Thyroid gland (tissue), 4 donors: Measurements from ENCODE around the gene FSD1L.

Experiments used
- POLR2A ChIP-seq, 2 donors: fragments of 450-650 bp; IDR thresholded peaks; one replicate each; pipeline ENCODE4 v1.6.1; 2017; ENCODE audit warnings: antibody characterized with exemption in 2 of 2, mild to moderate bottlenecking in 2 of 2, moderate library complexity in 1 of 2
- TF ChIP-seq, protein P1 (sequence below), 6 experiments: fragments of 200-600 bp in 3 of 6; fragments of 450-650 bp in 3 of 6; sonication (generic) in 3 of 6; IDR thresholded peaks; one replicate each; pipeline ENCODE4 v1.5.1; 2016 to 2019; ENCODE audit warnings: antibody characterized with exemption in 6 of 6, mild to moderate bottlenecking in 2 of 6, inconsistent platforms in 1 of 6, moderate library complexity in 1 of 6

DNA sequence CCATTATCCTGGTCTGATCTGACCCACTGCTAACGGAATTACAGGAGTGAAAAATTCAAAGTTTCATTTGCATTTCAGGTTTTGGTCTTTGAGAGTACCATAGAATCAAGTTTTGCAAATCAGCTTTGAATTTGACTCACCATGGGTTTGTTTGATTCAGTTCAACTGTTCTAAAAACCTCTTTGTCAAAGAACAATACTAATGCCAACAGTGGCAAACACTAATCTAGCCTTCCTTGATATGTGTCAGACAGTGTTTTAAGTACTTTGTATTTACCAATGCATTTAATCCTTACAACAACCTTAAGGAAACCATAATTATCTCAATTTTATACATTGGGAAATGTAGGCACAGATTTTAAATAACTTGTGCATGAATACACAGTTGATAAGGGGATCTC, 10.1 kb upstream of the FSD1L start:
- TF ChIP-seq, protein P1, sequence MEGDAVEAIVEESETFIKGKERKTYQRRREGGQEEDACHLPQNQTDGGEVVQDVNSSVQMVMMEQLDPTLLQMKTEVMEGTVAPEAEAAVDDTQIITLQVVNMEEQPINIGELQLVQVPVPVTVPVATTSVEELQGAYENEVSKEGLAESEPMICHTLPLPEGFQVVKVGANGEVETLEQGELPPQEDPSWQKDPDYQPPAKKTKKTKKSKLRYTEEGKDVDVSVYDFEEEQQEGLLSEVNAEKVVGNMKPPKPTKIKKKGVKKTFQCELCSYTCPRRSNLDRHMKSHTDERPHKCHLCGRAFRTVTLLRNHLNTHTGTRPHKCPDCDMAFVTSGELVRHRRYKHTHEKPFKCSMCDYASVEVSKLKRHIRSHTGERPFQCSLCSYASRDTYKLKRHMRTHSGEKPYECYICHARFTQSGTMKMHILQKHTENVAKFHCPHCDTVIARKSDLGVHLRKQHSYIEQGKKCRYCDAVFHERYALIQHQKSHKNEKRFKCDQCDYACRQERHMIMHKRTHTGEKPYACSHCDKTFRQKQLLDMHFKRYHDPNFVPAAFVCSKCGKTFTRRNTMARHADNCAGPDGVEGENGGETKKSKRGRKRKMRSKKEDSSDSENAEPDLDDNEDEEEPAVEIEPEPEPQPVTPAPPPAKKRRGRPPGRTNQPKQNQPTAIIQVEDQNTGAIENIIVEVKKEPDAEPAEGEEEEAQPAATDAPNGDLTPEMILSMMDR (IDR thresholded peaks at IDR 0.05), result no peak
- TF ChIP-seq POLR2A (IDR thresholded peaks at IDR 0.05), result no peak
